Renal pelvis (tissue), 12 donors: ENCODE results near the gene DUSP2. TPM values are rescaled to one million over a fixed set of nuclear protein-coding genes. Genes with fewer than 3 reads are reported as not detected.

ENCODE experiments used
- DNase-seq: peaks from one replicate; pipeline ENCODE4 v3.0.0-alpha.2; 2013
- long read RNA-seq, 16 experiments: transcript quantifications; one replicate each; lab custom pipeline, GENCODE V29; 2026
- polyA plus RNA-seq, 3 donors: library from polyadenylated mRNA; unstranded; fragments of 120-200 nt; gene quantifications; one replicate each; pipeline ENCODE4 v1.2.1, GENCODE V29; 2013; ENCODE audit not compliant: insufficient read length in 3 of 3

DUSP2 gene
- polyA plus RNA-seq: 1 to 10 TPM; 3.1 to 4.9 (median 3.7) TPM
- long read RNA-seq, donor 1, partial matches to known transcripts: 0 of 4 reads
- long read RNA-seq, donor 1, other reads (novel, unspliced or antisense): 0 of 4 reads
- long read RNA-seq, donor 2, transcript DUSP2-201 (4 exons, 1,688 nt): major isoform, 9 of 9 reads
- long read RNA-seq, donor 2, partial matches to known transcripts: 0 of 9 reads
- long read RNA-seq, donor 2, other reads (novel, unspliced or antisense): 0 of 9 reads
- long read RNA-seq, donor 3, partial matches to known transcripts: 0 of 3 reads
- long read RNA-seq, donor 3, other reads (novel, unspliced or antisense): 0 of 3 reads
- long read RNA-seq, donor 4, partial matches to known transcripts: 0 of 3 reads
- long read RNA-seq, donor 4, other reads (novel, unspliced or antisense): 0 of 3 reads
- long read RNA-seq, donor 5, partial matches to known transcripts: 0 of 2 reads
- long read RNA-seq, donor 5, other reads (novel, unspliced or antisense): 0 of 2 reads
- long read RNA-seq, donor 6, partial matches to known transcripts: 0 of 3 reads
- long read RNA-seq, donor 6, other reads (novel, unspliced or antisense): 0 of 3 reads
- long read RNA-seq, donor 7, transcript DUSP2-201 (4 exons, 1,688 nt): major isoform, 6 of 6 reads
- long read RNA-seq, donor 7, partial matches to known transcripts: 0 of 6 reads
- long read RNA-seq, donor 7, other reads (novel, unspliced or antisense): 0 of 6 reads
- long read RNA-seq, donor 8, partial matches to known transcripts: 0 of 3 reads
- long read RNA-seq, donor 8, other reads (novel, unspliced or antisense): 0 of 3 reads
- long read RNA-seq, donor 9, partial matches to known transcripts: 0 of 4 reads
- long read RNA-seq, donor 9, other reads (novel, unspliced or antisense): 0 of 4 reads
- long read RNA-seq, donor 10, partial matches to known transcripts: 0 of 2 reads
- long read RNA-seq, donor 10, other reads (novel, unspliced or antisense): 0 of 2 reads
- long read RNA-seq, donor 11, partial matches to known transcripts: 0 of 2 reads
- long read RNA-seq, donor 11, other reads (novel, unspliced or antisense): 0 of 2 reads
- long read RNA-seq, donor 12, transcript DUSP2-201 (4 exons, 1,688 nt): major isoform, 8 of 9 reads
- long read RNA-seq, donor 12, partial matches to known transcripts: 0 of 9 reads
- long read RNA-seq, donor 12, other reads (novel, unspliced or antisense): 0 of 9 reads
- long read RNA-seq, donor 13, partial matches to known transcripts: 0 of 1 reads
- long read RNA-seq, donor 13, other reads (novel, unspliced or antisense): 0 of 1 reads
- long read RNA-seq, donor 14: 0 reads
- long read RNA-seq, donor 15, transcript DUSP2-201 (4 exons, 1,688 nt): major isoform, 5 of 6 reads
- long read RNA-seq, donor 15, partial matches to known transcripts: 0 of 6 reads
- long read RNA-seq, donor 15, other reads (novel, unspliced or antisense): 0 of 6 reads
- long read RNA-seq, donor 16, partial matches to known transcripts: 0 of 3 reads
- long read RNA-seq, donor 16, other reads (novel, unspliced or antisense): 0 of 3 reads

- DNase-seq: no peak
Observed at GRCh38 chr2:96145036-96145847, at the start of gene DUSP2. Gene DUSP2, minus strand, starts transcription at chr2:96145440. Its CDS starts 86 bp downstream, at chr2:96145354.

GRCh38 chr2:96191937-96192670 lies 46.9 kb upstream of the DUSP2 start:
- no peak for DNase-seq

DNA sequence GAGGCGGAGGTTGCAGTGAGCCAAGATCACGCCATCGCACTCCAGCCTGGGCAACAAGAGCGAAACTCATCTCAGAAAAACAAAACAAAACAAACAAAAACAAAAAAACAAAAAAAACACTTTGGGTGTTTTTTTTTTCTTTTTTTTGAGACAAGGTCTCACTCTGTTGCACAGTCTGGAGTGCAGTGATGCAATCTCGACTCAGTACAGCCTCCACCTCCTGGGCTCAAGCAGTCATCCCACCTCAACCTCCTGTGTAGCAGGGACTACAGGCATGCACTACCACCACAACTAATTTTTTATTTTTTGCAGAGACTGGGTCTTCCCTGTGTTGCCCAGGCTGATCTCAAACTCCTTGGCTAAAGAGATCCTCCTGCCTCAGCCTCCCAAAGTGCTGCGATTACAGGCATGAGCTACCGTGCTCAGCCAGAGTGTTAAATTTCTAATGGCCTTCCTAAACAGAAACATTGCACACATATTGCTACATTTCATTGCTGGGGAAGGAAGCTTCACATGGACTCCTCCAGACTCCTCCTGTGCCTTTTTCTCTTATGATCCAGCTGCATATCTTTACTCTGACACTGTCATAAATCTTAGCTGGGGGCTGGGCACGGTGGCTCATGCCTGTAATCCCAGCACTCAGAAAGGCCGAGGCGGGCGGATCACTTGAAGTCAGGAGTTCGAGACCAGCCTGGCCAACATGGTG lies 43.7 kb upstream of the DUSP2 start:
- DNase-seq: no peak

DNA sequence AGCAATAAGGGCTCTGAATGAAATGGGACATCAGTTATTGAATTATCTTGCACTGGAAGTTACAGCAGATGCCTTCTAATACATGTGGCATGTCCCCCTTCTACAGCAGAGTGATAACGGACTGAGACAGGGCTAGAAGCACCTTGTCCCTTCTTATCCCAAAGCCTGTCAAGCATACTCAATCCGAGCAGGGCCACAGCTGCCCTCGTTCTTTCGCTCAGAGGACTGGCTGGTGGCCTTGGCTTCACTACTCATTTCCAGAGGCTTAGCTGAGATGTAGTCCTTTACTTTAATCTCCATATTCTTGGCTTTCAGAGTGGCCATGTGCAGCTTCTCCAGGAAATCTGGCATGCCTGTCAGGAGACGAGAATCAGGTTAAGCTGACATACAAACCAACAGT lies 41.3 kb upstream of the DUSP2 start:
- no peak for DNase-seq

DNA sequence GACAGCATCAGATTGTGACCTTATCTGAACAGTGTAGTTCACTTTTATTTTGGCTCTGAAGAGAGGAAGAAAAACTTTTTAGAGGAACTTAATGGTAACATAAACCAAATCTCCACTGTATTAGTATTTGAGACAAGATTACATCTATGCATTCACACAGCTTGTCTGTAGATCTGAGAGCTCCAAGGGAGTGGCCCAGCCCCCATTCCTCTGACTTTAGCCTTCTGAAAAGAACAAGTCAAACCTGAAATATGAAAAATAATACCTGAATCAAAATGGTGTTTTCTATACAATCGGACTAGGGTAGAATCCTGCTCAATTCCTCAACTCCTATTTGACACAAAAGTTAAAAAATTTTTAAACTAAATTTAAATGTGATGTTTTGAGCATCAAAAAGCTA lies 40.3 kb upstream of the DUSP2 start:
- no peak for DNase-seq

GRCh38 chr2:96184989-96185388 lies 39.7 kb upstream of the DUSP2 start:
- no peak for DNase-seq

DNA sequence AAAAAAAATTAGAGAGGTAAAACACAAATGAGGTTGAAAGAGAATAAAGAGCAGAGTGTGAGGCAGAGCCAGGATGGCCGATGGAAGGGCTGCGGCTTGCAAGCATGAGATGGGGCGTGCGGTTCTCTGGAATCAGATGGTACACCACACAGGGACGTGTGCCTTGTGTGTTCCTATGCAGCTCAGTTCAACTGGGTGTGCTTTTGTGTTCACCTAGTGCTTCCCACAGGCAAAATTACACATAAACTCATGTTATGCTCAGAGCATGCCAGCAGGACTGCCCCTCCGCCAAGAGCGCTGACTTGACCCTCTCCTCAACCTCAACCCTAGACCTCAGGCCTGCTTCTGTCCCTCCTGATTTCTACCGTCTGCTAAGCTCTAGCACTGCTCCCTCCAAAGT lies 38.9 kb upstream of the DUSP2 start:
- DNase-seq: no peak

GRCh38 chr2:96181529-96181928 lies 36.3 kb upstream of the DUSP2 start:
- DNase-seq: no peak

DNA sequence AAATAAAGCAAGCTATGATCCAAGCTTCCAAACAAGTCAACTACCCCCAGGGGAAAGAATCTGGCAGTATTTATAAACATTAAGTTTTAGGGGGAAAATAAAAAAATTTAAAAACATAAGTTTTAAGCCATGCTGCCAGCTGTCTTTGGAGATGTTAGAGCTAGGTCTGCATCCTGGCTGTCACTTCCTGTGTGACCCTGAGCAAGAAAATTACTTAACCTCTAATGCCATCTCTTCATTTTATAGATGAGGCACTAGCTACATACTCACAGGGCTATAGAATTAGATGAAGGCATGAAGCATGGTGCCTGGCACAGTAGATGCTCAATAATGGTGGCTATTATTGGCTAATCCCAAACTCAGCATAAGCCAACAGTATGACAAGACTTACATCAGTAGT lies 35.3 kb upstream of the DUSP2 start:
- no peak for DNase-seq

DNA sequence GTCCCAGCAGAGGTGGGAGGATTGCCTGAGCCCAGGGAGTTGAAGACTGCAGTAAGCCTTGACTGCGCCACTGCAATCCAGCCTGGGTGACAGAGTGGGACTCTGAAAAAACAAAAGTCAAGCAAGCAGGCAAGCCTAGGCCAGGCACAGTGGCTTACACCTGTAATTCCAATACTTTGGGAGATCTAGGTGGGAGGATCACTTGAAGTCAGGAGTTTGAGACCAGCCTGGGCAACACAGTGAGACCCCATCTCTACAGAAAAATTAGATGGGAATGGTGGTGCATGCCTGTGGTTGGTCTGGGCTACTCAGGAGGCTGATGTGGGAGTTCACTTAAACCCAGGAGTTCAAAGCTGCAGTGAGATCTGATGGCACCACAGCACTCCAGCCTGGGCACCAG lies 34.8 kb upstream of the DUSP2 start:
- DNase-seq: no peak

DNA sequence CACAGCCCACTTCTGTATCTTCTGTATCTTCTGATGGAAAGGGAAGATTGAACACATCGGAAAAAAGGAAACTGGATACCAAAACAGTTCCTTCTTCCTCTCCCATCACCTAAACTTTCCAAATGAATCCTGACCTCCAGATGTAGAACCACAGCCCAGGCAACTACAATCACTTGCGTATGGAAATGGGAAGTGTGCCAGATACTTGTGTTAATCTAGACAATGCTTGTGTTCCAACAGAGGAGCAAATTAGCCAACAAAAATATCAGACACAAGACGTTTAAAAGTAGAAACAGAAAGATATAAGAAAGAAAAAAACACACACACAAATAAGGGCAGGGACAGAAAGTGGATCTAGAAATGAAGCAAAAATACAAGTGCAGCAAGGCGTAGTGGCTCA lies 31.4 kb upstream of the DUSP2 start:
- DNase-seq: no peak

GRCh38 chr2:96175951-96176350 lies 30.7 kb upstream of the DUSP2 start:
- DNase-seq: no peak

- peak; percentile 45 for DNase-seq
Observed at GRCh38 chr2:96174251-96175144, 29.3 kb upstream of the DUSP2 start.

DNA sequence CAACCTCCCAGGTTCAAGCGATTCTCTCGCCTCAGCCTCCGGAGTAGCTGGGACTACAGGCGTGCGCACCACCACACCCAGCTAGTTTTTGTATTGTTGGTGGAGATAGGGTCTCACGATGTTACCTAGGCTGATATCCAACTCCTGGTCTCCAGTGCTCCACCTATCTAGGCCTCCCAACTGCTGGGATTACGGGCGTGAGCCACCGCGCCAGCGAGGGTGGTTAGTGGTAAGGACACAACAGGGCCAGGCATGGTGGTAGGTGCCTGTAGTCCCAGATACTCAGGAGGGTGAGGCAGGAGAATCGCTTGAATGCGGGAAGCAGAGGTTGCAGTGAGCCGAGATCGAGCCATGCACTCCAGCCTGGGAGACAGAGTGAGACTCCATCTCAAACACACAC lies 26.6 kb upstream of the DUSP2 start:
- DNase-seq: no peak

- DNase-seq: no peak
Observed at GRCh38 chr2:96170626-96171025, 25.4 kb upstream of the DUSP2 start.

DNA sequence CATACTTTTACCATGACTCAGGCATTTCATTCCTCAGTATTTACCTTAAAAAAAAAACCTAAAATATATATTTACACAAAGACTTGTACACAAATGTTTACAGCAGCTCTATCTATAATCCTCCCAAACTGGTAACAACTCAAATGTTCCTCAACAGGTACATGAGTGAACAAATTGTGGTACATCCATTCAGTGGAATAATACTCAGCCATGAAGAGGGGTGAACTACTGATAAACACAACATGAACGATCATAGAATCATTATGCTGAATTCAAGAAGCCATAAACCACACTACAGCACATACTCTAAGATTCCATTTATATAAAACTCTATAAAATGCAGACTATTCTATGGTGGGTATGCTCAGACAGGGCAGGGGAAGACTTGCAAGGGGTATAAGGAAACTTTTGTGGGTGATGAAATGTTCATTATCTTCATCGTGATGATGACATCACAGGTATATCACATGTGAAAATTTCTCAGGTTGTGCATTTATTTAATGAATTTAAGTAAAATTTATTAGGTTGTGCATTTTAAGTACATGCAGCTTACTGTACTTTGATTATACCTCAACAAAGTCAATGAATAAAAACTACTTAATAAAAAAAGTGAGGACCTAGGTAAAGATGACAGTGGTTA lies 24.7 kb upstream of the DUSP2 start:
- DNase-seq: no peak

GRCh38 chr2:96167407-96168013 lies 22.3 kb upstream of the DUSP2 start:
- DNase-seq: no peak
